ENCODE measurements around the gene GP1BA.

Gene GP1BA

GRCh38 chr17:4938688-4939545, 6.8 kb downstream of the GP1BA start:
- DNase-seq (ENCODE audit: low spot score), result peak; percentile 1

- DNase-seq (ENCODE audit: low spot score), result no peak
Measured at GRCh38 chr17:4939546-4939795, 7.4 kb downstream of the GP1BA start.

GRCh38 chr17:4939796-4940554, 7.9 kb downstream of the GP1BA start, which contains the start of the genes RNF167 and SLC25A11:
Gene RNF167, plus strand, starts transcription at chr17:4940268. Its CDS starts 642 bp downstream, at chr17:4940910.
Gene SLC25A11, minus strand, starts transcription at chr17:4940046. Its CDS starts 136 bp downstream, at chr17:4939910.
- peak; percentile 98 for DNase-seq (ENCODE audit: low spot score)

- peak; percentile 22 for DNase-seq (ENCODE audit: low spot score)
Measured at GRCh38 chr17:4940555-4941318, 8.7 kb downstream of the GP1BA start.

- DNase-seq (ENCODE audit: low spot score), result peak; percentile 2
Measured at GRCh38 chr17:4941319-4941610, 9.2 kb downstream of the GP1BA start.

GRCh38 chr17:4942760-4943508, 10.9 kb downstream of the GP1BA start:
- no peak for DNase-seq (ENCODE audit: low spot score)

- DNase-seq (ENCODE audit: low spot score), result peak; percentile 46
Measured at GRCh38 chr17:4944163-4944553, 12.1 kb downstream of the GP1BA start.

- DNase-seq (ENCODE audit: low spot score), result no peak
Measured at GRCh38 chr17:4944554-4945175, 12.6 kb downstream of the GP1BA start.

- DNase-seq (ENCODE audit: low spot score), result no peak
Measured at GRCh38 chr17:4945176-4945943, 13.3 kb downstream of the GP1BA start.

GRCh38 chr17:4945944-4946280, 13.8 kb downstream of the GP1BA start:
- DNase-seq (ENCODE audit: low spot score), result no peak

- no peak for DNase-seq (ENCODE audit: low spot score)
Measured at GRCh38 chr17:4946312-4946976, 14.4 kb downstream of the GP1BA start.

GRCh38 chr17:4947010-4947410, 14.9 kb downstream of the GP1BA start:
- no peak for DNase-seq (ENCODE audit: low spot score)

- peak; percentile 75 for DNase-seq (ENCODE audit: low spot score)
Measured at GRCh38 chr17:4947411-4948165, 15.5 kb downstream of the GP1BA start.

- DNase-seq (ENCODE audit: low spot score), result peak; percentile 93
Measured at GRCh38 chr17:4948166-4948930, 16.3 kb downstream of the GP1BA start, which contains the start of gene PFN1. Gene PFN1, minus strand, starts transcription at chr17:4948530. Its CDS starts 136 bp downstream, at chr17:4948394.

- DNase-seq (ENCODE audit: low spot score), result peak; percentile 92
Measured at GRCh38 chr17:4948931-4949320, 16.8 kb downstream of the GP1BA start.

- DNase-seq (ENCODE audit: low spot score), result peak; percentile 80
Measured at GRCh38 chr17:4949321-4950074, 17.4 kb downstream of the GP1BA start.

GRCh38 chr17:4950075-4950745, 18.1 kb downstream of the GP1BA start:
- no peak for DNase-seq (ENCODE audit: low spot score)

All from germinal center (tissue), 1 donor.